ENCODE data around the gene TUNAR.
"Not testable (repeated sequence)": the region's sequence is repeated elsewhere in the genome, so short reads cannot be mapped to it uniquely, and the experiment has no call there.

Gene TUNAR

GRCh38 chr14:95959317-95959716 is 82.7 kb downstream of the TUNAR start:
- in situ Hi-C loops (cut with HindIII; ENCODE audit: low sequenced_read_pairs): no loop called here
- no peak for DNase-seq (ENCODE audit: low read depth)
- no peak for TF ChIP-seq CTCF (IDR thresholded peaks at IDR 0.05; ENCODE audit: low read depth, low read length, missing control alignments)
- H3K4me3 ChIP-seq (ENCODE audit: low read depth, low read length): no peak overlapping the region

GRCh38 chr14:95961481-95961880 is 84.8 kb downstream of the TUNAR start:
- no peak for TF ChIP-seq CTCF (IDR thresholded peaks at IDR 0.05; ENCODE audit: low read depth, low read length, missing control alignments)
- no peak overlapping the region for H3K4me3 ChIP-seq (ENCODE audit: low read depth, low read length)
- in situ Hi-C loops (cut with HindIII; ENCODE audit: low sequenced_read_pairs): no loop called here
- DNase-seq (ENCODE audit: low read depth): no peak

- TF ChIP-seq CTCF (IDR thresholded peaks at IDR 0.05; ENCODE audit: low read depth, low read length, missing control alignments): no peak
- no peak overlapping the region for H3K4me3 ChIP-seq (ENCODE audit: low read depth, low read length)
- DNase-seq (ENCODE audit: low read depth): no peak
- in situ Hi-C loops (cut with HindIII; ENCODE audit: low sequenced_read_pairs): no loop called here
Measured at GRCh38 chr14:95964901-95965300, 88.3 kb downstream of the TUNAR start.

GRCh38 chr14:95968048-95968447 is 91.4 kb downstream of the TUNAR start:
- H3K4me3 ChIP-seq (ENCODE audit: low read depth, low read length); DNase-seq (ENCODE audit: low read depth); in situ Hi-C loops (cut with HindIII; ENCODE audit: low sequenced_read_pairs): not testable (repeated sequence)
